Thymus (tissue), 11 donors: ENCODE data around the gene DNAJC15. TPM values are rescaled to one million over a fixed set of nuclear protein-coding genes. Genes with fewer than 3 reads are reported as not detected.

Source experiments
- DNase-seq, 9 donors: peaks; one replicate each; pipeline ENCODE4 v3.0.0-alpha.2; 2013; ENCODE audit warnings: low spot score in 9 of 9, low read depth in 6 of 9, missing footprints in 1 of 9
- H3K27ac ChIP-seq, 2 donors: one replicate each; pipeline ENCODE4 v1.5.1; 2013; ENCODE audit warnings: control low read depth in 1 of 2, low read depth in 1 of 2, low read length in 1 of 2, mild to moderate bottlenecking in 1 of 2, moderate library complexity in 1 of 2
- H3K27me3 ChIP-seq, 2 donors: one replicate each; pipeline ENCODE4 v1.5.1; 2013; ENCODE audit warnings: low read length in 1 of 2; ENCODE audit not compliant: control insufficient read depth in 2 of 2, insufficient read depth in 1 of 2
- H3K36me3 ChIP-seq, 2 donors: one replicate each; pipeline ENCODE4 v1.5.1; 2013; ENCODE audit warnings: low read length in 1 of 2, mild to moderate bottlenecking in 1 of 2, moderate library complexity in 1 of 2; ENCODE audit not compliant: control insufficient read depth in 2 of 2, insufficient read depth in 2 of 2
- H3K4me1 ChIP-seq, 2 donors: one replicate each; pipeline ENCODE4 v1.5.1; 2013; ENCODE audit warnings: low read length in 2 of 2; ENCODE audit not compliant: control insufficient read depth in 2 of 2, insufficient read depth in 2 of 2
- H3K4me3 ChIP-seq, 2 donors: one replicate each; pipeline ENCODE4 v1.5.1; 2013; ENCODE audit warnings: low read length in 2 of 2, control low read depth in 1 of 2, mild to moderate bottlenecking in 1 of 2
- H3K9me3 ChIP-seq, 2 donors: one replicate each; pipeline ENCODE4 v1.5.1; 2013; ENCODE audit warnings: low read length in 1 of 2, mild to moderate bottlenecking in 1 of 2; ENCODE audit not compliant: control insufficient read depth in 2 of 2, insufficient read depth in 1 of 2
- WGBS: extraction: QIAGEN DNeasy Blood & Tissue Kit; methylation state at CpG from one replicate; pipeline ENCODE4 v1.1.7; 2013; 5-methylcytosine and 5-hydroxymethylcytosine counted together
- polyA plus RNA-seq: library from polyadenylated mRNA; stranded (reverse); fragments of 200-250 nt; gene quantifications from one replicate; pipeline ENCODE4 v1.2.3, GENCODE V29; 2013
- total RNA-seq: library from RNA; stranded (reverse); fragments of 120-200 nt; gene quantifications from one replicate; pipeline ENCODE4 v1.2.4, GENCODE V29; 2013
- donor health status: healthy.

DNAJC15 gene
- total and polyA plus RNA-seq, 2 donors, result 17.5 to 20.6 TPM

DNA sequence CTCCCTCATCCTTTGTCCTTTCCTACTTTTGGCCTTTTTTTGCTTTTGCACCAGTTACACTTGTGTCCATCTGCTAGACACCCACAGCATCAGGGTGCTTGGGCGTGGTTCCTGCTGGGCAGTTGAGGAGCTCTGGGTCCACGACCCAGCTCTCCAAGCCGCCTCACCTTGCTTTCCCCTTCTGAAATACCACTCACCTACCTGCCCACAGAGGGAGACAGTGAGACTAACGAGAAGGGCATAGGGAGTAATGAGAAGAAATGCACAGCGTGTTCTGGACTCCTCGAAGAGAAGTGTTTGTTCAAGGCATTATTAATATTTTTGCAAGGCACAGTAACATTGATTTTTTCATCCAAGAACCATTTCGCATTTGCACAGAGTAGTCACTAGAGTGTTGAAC, 92.9 kb downstream of the DNAJC15 start:
- H3K4me3 ChIP-seq, result no peak overlapping the region
- WGBS, result 98% methylated on average over 7 of the region's 7 CpGs
- no peaks in the 10 kb centered on the region for H3K9me3 ChIP-seq
- DNase-seq, result no peak
- no peaks in the 10 kb centered on the region for H3K36me3 ChIP-seq
- no peaks in the 10 kb centered on the region for H3K4me1 ChIP-seq
- no peaks in the 10 kb centered on the region for H3K27me3 ChIP-seq
- H3K27ac ChIP-seq, result no peak overlapping the region

- Histone ChIP-seq H3K4me3 (no peak overlapping the region), H3K36me3 (no peaks in the 10 kb centered on the region), H3K9me3 (no peaks in the 10 kb centered on the region), H3K27me3 (no peaks in the 10 kb centered on the region), H3K27ac (no peak overlapping the region), H3K4me1 (no peaks in the 10 kb centered on the region)
- no peak for DNase-seq
- 96% methylated on average over 6 of the region's 6 CpGs for whole genome bisulfite sequencing
These were observed 95.1 kb downstream of the DNAJC15 start for GRCh38 chr13:43118521-43118920.

DNA sequence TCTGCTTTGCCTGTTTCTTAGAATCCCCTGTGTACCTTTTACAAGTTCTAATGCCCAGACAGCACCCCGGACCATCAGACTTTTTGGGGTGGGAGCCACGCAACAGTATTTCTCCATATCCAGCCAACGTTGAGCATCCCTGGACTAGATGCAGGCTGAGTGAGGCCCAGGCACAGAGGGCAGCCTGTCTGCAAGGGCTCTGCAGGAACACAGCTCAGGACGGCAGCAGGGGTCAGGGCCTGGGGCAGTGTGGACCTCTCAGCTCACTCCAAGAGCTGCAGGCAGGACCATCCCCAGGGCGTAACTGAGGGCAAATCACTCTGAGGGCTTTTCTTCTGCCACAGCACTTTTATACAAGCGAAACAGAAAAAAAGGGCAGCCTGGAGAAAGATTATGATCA, 95.8 kb downstream of the DNAJC15 start:
- H3K36me3 ChIP-seq, result no peaks in the 10 kb centered on the region
- no peaks in the 10 kb centered on the region for H3K9me3 ChIP-seq
- WGBS, result 95% methylated on average over 6 of the region's 6 CpGs
- H3K27ac ChIP-seq, result no peak overlapping the region
- no peaks in the 10 kb centered on the region for H3K27me3 ChIP-seq
- no peaks in the 10 kb centered on the region for H3K4me1 ChIP-seq
- DNase-seq, result no peak
- H3K4me3 ChIP-seq, result no peak overlapping the region

DNA sequence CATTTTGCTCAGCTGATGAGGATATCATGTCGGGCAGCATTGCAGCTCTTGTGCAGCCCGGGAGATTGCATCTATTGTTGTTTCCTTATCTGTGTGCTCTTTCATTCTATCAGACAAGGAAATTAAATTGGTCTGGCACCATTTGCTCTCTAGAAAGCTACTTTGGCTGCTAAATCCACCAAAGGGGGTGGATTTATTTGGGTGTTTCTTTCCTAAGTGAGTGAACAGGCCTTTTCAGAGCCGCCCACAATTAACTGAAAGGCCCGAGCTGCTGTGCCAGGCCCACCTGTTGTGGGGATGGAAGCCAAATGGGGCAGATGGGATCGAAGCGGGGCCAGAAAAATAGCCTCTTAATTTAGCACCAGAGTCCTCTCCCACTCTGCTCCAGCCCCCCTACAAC, 99.4 kb downstream of the DNAJC15 start:
- Histone ChIP-seq H3K27ac (no peak overlapping the region), H3K9me3 (no peaks in the 10 kb centered on the region), H3K27me3 (no peaks in the 10 kb centered on the region), H3K4me1 (peaks cover 0 to 7% of the 10 kb centered on the region in 2 donors), H3K4me3 (no peak overlapping the region), H3K36me3 (no peaks in the 10 kb centered on the region)
- no peak for DNase-seq
- WGBS, result 89% methylated on average over 6 of the region's 6 CpGs

DNA sequence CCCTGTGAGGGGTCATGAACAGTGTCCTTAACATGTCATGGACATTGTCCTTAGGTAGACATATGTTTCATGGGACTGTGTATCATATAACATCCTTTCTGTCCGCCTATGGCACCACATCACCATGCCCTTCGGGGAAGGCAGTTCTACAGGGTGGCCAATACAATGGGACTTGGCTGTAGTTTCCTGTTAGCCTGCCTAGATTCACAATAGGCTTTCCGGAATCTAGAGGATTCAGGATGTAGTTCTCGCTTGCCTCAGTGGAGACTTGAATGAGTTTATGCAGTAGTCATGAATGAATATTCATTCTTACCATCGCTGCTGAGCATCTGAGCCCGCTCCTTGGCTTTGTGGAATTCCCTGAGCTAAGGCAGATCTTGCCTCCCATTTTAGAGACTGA, 100.5 kb downstream of the DNAJC15 start:
- no peaks in the 10 kb centered on the region for H3K9me3 ChIP-seq
- DNase-seq, result no peak
- no peak overlapping the region for H3K27ac ChIP-seq
- peaks cover 0 to 9% of the 10 kb centered on the region in 2 donors for H3K4me1 ChIP-seq
- H3K36me3 ChIP-seq, result no peaks in the 10 kb centered on the region
- H3K27me3 ChIP-seq, result no peaks in the 10 kb centered on the region
- no peak overlapping the region for H3K4me3 ChIP-seq
- over 99% methylated on average over 6 of the region's 6 CpGs for WGBS

DNA sequence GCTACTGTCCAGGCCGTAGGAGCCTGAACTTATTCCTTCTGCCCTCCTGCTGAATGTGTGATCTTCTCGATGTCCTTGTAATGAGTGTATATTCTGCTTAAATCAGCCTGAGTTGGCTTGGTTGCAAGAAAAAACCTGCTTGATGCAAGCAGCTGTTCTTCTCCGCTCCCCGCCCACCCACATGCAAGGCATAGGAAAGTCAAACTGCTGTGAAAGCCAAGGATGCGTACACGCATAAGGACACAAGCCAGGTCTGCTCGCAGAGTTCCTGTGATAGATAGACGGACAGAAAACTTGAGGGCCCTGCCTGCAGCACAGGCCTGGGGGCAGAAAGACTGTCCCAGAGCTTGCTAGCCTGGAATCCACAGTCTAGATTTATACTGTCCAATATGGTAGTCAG, 101.1 kb downstream of the DNAJC15 start:
- WGBS, result 92% methylated on average over 8 of the region's 8 CpGs
- Histone ChIP-seq H3K27ac (no peak overlapping the region), H3K4me1 (peaks cover 0 to 9% of the 10 kb centered on the region in 2 donors), H3K27me3 (no peaks in the 10 kb centered on the region), H3K36me3 (no peaks in the 10 kb centered on the region), H3K9me3 (no peaks in the 10 kb centered on the region), H3K4me3 (no peak overlapping the region)
- no peak for DNase-seq

GRCh38 chr13:43126420-43126819, 103.0 kb downstream of the DNAJC15 start:
- Histone ChIP-seq H3K4me1 (peaks cover 0 to 9% of the 10 kb centered on the region in 2 donors), H3K36me3 (no peaks in the 10 kb centered on the region), H3K27ac (no peak overlapping the region), H3K4me3 (no peak overlapping the region), H3K27me3 (no peaks in the 10 kb centered on the region), H3K9me3 (no peaks in the 10 kb centered on the region)
- 96% methylated on average over 4 of the region's 4 CpGs for WGBS
- no peak for DNase-seq

- Histone ChIP-seq H3K9me3 (no peaks in the 10 kb centered on the region), H3K4me1 (peaks cover 0 to 9% of the 10 kb centered on the region in 2 donors), H3K27me3 (no peaks in the 10 kb centered on the region), H3K36me3 (no peaks in the 10 kb centered on the region), H3K27ac (no peak overlapping the region), H3K4me3 (no peak overlapping the region)
- no peak for DNase-seq
- 67% methylated on average over 9 of the region's 9 CpGs for WGBS
These were observed 103.9 kb downstream of the DNAJC15 start for GRCh38 chr13:43127103-43127798.

DNA sequence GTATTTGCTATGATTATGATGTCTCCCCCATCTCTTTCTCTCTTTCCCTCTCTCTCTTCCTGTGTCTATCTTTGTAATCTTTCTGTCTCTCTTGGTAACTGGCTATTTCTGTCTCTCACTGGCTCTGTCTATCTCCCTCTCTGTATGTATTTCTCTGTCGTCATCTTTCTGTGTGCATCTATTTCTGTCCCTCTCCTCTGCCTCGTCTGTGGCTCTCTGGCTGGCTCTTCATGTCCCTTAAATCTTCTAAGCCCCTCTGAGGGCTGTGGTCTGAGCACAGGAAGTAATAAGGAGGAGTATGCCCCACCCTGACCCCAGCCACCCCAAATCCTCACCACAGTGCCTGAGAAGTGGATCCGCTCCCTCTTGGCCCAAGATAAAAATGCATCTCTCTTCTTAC, 104.4 kb downstream of the DNAJC15 start:
- no peaks in the 10 kb centered on the region for H3K9me3 ChIP-seq
- 11% methylated on average over 3 of the region's 3 CpGs for WGBS
- peak in 1 of 9 donors; percentile 15 for DNase-seq
- H3K4me3 ChIP-seq, result no peak overlapping the region
- no peaks in the 10 kb centered on the region for H3K27me3 ChIP-seq
- H3K36me3 ChIP-seq, result no peaks in the 10 kb centered on the region
- H3K27ac ChIP-seq, result no peak overlapping the region
- peaks cover 0 to 9% of the 10 kb centered on the region in 2 donors for H3K4me1 ChIP-seq
